Skin epidermis (tissue), 12 donors: ENCODE data around the gene CYB561A3.

Experiments used
- H3K27ac ChIP-seq, 21 experiments: fragments of 200-600 bp; sonication (generic) in 11 of 21; one replicate each; pipeline ENCODE4 v1.5.0; 2020; ENCODE audit warnings: mild to moderate bottlenecking in 3 of 21, inconsistent platforms in 2 of 21, moderate library complexity in 2 of 21
- H3K4me3 ChIP-seq, 7 experiments: fragments of 200-600 bp; sonication (generic) in 2 of 7; one replicate each; pipeline ENCODE4 v1.5.0; 2020; ENCODE audit warnings: inconsistent platforms in 2 of 7, mild to moderate bottlenecking in 2 of 7, moderate library complexity in 1 of 7

The CYB561A3 gene

DNA sequence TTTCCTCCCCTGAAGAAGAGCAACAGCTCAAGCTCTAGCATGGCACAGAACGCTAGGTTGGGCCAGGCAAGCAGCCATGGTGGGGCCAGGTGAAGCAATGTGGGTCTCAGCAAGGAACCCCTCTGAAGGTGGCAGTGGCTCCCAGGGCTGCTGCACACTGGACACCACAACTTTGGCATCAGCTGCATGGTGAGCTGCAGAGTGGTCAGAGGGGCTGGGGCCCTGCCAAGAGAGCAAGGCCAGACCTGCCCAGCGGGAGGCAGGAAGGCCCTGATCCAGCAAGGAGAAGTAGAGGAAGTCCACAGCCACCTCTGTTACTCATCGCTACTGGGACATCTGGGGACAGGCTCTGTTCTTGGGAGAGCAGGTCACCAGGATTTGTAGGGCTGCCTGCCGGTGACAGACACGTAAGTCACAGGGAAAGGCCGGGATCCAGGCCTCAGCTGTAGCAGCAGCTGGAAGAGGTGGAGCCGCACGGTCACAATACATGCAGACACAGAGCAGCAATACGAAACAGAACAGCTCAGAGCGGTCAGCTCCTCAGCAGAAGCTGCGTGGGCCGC, 12.4 kb downstream of the CYB561A3 start:
- no peak overlapping the region for H3K4me3 ChIP-seq
- peak overlapping the region in 5 of 21 experiments; percentile 5 to 70 (median 21) for H3K27ac ChIP-seq

DNA sequence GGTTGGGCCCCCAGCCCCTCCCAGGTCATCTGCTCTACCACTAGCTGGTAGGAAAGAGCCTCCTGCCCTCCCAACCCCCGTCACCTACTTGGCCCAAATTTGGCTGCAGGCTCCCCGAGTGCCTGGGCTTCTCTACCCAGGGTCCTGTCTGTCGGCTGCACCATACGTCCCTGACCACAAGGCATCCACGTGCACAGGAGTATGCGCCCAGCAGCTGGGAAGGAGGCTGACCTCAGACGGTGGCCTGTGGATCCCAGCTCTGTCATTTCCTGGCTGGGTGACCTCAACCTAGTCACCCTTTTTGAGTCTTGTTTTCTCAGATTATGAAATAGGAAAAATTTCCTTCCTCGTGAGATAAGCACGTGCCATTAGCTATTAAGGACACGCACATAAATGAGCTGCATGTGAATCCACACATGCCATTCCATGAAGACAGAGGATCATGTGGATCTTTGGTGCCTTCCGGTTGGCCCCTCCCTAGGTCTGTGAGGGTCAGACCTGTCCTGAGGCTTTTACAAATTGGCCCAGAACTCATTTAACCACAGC, 13.7 kb downstream of the CYB561A3 start:
- Histone ChIP-seq H3K4me3 (no peak overlapping the region), H3K27ac (peak overlapping the region in 8 of 21 experiments; percentile 13 to 77 (median 24))

GRCh38 chr11:61345954-61346843, 15.5 kb downstream of the CYB561A3 start:
- peak overlapping the region in 15 of 21 experiments; percentile 1 to 77 (median 65) for H3K27ac ChIP-seq
- H3K4me3 ChIP-seq: no peak overlapping the region

DNA sequence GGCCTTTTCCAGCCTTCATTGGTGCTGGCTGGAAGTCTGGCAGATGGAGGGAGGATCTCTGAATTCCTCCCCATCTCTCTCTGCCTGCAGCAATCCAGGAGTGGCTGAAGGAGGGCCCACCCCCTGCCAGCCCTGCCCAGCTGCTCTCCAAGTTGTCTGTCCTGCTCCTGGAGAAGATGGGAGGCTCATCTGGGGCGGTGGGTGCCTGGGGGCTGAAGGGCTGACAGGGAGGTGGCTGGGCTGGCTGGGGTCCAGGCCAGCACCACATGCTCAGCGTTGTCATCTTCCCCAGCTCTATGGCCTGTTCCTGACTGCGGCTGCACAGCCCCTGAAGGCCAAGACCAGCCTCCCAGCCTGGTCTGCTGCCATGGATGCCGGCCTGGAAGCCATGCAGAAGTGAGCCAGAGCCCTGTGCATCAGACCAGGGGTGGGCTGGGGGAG, 16.5 kb downstream of the CYB561A3 start:
- H3K27ac ChIP-seq: peak overlapping the region in 14 of 21 experiments; percentile 1 to 77 (median 66)

DNA sequence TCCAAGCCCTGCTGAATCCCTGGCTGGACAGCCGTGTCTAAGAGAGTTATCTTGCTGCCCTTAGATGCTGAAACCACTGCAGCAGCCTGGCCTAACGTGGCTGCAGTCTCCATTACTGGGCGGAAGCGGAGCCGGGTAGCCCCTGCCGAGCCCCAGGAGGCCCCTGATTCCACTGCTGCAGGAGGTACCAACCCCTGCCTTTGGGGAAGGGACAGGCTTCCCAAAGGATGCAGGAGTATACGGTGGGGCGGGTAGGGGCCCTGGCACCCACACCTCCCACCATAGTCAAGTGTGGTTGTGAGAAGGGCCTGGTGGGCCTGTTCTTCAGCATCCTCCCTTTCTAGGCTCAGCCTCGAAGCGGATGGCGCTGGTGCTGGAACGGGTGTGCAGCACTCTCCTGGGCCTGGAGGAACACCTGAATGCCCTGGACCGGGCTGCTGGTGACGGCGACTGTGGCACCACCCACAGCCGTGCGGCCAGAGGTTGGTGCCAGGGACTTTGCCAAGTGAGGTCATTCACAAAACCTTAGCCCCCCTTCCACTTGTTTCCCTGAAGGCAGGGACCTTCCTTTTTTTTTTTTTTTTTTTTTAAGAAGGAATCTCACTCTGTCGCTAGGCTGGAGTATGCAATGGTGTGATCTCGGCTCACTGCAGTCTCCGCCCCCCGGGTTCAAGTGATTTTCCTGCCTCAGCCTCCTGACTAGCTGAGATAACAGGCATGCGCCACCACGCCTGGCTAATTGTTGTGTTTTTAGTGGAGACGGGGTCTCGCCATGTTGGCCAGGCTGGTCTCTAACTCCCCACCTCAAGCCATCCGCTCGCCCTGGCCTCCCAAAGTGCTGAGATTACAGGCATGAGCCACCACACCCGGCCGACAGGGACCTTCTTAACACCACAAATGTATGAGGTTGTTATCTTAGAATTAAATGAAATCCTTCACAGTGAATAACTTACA, 17.6 kb downstream of the CYB561A3 start:
- H3K27ac ChIP-seq: peak overlapping the region in 6 of 21 experiments; percentile 8 to 77 (median 69)

More for the DNA sequence above, 16.5 kb downstream of the CYB561A3 start:
- H3K4me3 ChIP-seq: no peak overlapping the region

DNA sequence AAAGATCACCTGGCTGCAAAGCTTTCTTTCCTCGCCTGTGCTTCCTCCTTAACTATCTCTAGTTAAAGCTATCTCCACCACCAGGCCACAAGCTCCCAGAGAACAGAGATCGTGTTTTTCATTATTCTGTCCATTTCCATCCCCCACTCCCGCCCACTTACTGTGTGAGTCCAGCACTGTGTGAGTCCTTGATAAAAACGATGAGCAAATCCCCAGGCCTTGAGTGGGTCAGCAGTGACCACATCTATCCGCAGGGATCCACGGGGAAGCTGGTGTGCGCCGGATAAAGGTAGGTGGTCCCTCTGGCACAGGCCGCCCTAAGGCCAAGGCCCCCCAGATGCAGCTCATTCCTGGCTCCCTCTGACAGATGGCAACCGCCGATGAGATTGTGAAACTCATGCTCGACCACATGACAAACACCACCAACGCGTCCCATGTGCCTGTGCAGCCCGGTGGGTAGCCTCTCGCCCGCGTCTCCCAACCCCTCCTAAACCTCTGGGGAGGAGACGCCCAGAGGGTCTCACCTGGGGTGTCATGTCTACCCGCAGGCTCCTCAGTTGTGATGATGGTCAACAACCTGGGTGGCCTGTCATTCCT, 19.4 kb downstream of the CYB561A3 start:
- no peak overlapping the region for H3K4me3 ChIP-seq

More for the DNA sequence above, 17.6 kb downstream of the CYB561A3 start:
- no peak overlapping the region for H3K4me3 ChIP-seq

DNA sequence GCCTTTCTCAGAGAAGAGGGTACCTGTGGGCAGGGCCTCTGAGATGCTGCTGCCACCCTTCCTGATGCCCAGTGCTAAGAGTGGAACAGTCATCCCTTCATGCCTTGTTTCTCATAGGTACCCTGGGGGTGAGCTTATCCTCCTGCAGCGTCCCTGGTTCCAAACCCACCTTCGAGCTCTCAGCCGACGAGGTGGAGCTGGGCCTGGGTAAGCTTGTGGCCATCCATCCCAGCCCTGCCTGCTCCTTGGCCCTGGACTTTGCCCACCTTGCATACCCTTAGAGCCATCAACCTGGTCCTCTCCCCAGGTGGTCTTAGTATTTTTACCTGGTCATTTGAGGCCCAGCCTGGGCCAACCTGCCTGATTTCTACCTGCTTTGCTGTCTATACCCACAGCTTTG, 20.0 kb downstream of the CYB561A3 start:
- Histone ChIP-seq H3K27ac (no peak overlapping the region), H3K4me3 (no peak overlapping the region)

More for the DNA sequence above, 19.4 kb downstream of the CYB561A3 start:
- no peak overlapping the region for H3K27ac ChIP-seq

GRCh38 chr11:61340979-61341378, 20.7 kb downstream of the CYB561A3 start:
- no peak overlapping the region for H3K4me3 ChIP-seq

GRCh38 chr11:61339490-61339878, 22.2 kb downstream of the CYB561A3 start:
- Histone ChIP-seq H3K27ac (no peak overlapping the region), H3K4me3 (no peak overlapping the region)

More at GRCh38 chr11:61340979-61341378, 20.7 kb downstream of the CYB561A3 start:
- H3K27ac ChIP-seq: no peak overlapping the region

DNA sequence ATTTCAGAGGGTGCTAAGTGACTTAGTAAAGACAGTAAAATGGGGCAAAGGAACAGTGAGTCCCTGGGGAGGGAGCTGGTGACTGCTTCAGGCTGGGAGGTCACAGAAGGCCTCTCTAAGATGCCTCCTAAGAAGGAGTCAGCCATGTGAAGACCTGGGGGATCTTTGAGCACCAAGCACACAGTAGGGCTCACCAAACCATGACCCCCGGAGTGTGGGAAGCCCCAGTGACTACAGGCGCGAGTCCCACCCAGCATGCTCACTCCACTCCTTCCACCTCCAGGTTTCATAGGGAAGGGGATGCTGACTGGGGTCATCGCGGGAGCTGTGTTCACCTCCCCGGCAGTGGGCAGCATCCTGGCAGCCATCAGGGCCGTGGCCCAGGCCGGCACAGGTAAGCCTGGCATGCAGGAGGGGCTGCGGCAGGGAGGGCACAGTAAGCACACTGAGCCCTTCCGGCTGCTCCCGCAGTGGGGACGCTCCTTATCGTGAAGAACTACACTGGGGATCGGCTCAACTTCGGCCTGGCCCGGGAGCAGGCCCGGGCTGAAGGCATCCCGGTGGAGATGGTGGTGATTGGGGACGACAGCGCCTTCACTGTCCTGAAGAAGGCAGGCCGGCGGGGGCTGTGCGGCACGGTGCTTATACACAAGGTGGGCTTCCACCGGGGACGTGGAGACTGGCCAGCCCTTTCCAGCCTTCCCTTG, 22.7 kb downstream of the CYB561A3 start:
- Histone ChIP-seq H3K27ac (no peak overlapping the region), H3K4me3 (no peak overlapping the region)

GRCh38 chr11:61337706-61338470, 23.8 kb downstream of the CYB561A3 start:
- Histone ChIP-seq H3K27ac (no peak overlapping the region), H3K4me3 (no peak overlapping the region)

GRCh38 chr11:61336171-61336935, 25.3 kb downstream of the CYB561A3 start:
- Histone ChIP-seq H3K4me3 (no peak overlapping the region), H3K27ac (peak overlapping the region in 13 of 21 experiments; percentile 5 to 96 (median 52))

- Histone ChIP-seq H3K4me3 (no peak overlapping the region), H3K27ac (peak overlapping the region in 7 of 21 experiments; percentile 5 to 96 (median 23))
These were observed 26.3 kb downstream of the CYB561A3 start for GRCh38 chr11:61335355-61335710.

- Histone ChIP-seq H3K27ac (peak overlapping the region in 8 of 21 experiments; percentile 16 to 99 (median 74)), H3K4me3 (no peak overlapping the region)
These were observed 27.0 kb downstream of the CYB561A3 start for GRCh38 chr11:61334434-61335354.

DNA sequence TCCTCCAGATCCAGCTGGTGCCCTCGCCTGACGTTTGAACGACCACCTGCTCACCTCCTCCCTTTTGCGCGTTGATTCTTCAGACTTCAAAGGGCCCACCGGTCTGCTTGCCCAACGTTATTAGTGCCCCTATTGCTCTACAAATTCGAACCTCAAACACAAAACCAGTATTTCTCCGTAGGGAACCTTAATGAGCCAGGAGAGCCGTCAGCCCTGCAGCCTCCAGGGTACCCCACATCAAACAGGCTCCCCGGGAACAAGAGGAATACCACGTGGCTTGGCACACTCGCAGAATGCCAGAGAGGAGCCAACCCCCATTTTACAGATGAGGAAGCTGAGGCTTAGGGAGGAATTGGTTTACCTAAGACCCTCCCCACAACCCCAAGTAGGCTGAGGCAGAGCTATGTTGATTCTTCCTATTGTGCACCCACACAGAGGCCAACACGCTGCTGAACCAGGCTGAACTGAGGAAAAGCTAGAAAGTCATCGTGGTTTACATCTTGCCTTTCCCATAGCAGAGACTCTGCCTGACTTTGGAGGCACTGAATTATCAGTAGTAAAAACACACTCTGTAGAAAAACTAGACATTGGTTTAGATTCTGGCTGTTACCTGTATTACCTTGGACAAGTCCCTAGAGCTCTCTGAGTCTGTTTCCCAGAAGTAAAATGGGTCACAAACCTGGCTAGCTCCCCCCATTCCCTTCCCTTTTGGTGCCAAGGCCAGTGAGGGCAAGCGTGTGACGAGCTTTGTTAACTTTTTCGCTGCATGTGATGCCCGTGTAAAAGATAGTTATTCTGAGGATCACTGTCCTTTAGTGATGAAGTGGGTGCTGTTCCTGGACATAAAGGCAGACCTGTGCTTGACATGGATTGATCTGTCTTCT, 27.9 kb downstream of the CYB561A3 start:
- H3K4me3 ChIP-seq: peak overlapping the region; percentile 69 to 96 (median 89)
- H3K27ac ChIP-seq: peak overlapping the region; percentile 27 to 99 (median 95)
